ENCODE results near the gene ZNF627.

GRCh38 chr19:11570039-11570462 is 27.2 kb upstream of the ZNF627 start:
- TF ChIP-seq CTCF (conservative IDR thresholded peaks at IDR 0.05 in 1 of 2, IDR thresholded peaks at IDR 0.05 in 1 of 2; ENCODE audit: low read depth in 1 of 2, low read length in 2 of 2) (no peak), EZH2 (IDR thresholded peaks at IDR 0.05; ENCODE audit: low read length, missing control alignments) (no peak)
